Epithelial cell of proximal tubule (primary cell): Measurements from ENCODE around the gene C3orf20. TPM values are rescaled to one million over a fixed set of nuclear protein-coding genes. Genes with fewer than 3 reads are reported as not detected.

Experiments used
- DNase-seq: peaks from one replicate; pipeline ENCODE4 v3.0.0-alpha.2; 2011; ENCODE audit warnings: low read depth
- H3K4me3 ChIP-seq: 2 replicates; pipeline ENCODE4 v1.5.1; 2011; ENCODE audit warnings: low read depth, mild to moderate bottlenecking, low read length
- total RNA-seq: library from RNA; depleted of rRNA; stranded (reverse); fragments of >200 nt; gene quantifications from 2 replicates; pipeline ENCODE4 v1.2.3, GENCODE V29; 2015
- TF ChIP-seq, protein P1 (sequence below): conservative IDR thresholded peaks from 2 replicates; pipeline ENCODE4 v1.5.1; 2012; ENCODE audit warnings: low read depth, mild to moderate bottlenecking, low read length

C3orf20 gene
- total RNA-seq, 1 donor from 2014 or later = not detected

DNA sequence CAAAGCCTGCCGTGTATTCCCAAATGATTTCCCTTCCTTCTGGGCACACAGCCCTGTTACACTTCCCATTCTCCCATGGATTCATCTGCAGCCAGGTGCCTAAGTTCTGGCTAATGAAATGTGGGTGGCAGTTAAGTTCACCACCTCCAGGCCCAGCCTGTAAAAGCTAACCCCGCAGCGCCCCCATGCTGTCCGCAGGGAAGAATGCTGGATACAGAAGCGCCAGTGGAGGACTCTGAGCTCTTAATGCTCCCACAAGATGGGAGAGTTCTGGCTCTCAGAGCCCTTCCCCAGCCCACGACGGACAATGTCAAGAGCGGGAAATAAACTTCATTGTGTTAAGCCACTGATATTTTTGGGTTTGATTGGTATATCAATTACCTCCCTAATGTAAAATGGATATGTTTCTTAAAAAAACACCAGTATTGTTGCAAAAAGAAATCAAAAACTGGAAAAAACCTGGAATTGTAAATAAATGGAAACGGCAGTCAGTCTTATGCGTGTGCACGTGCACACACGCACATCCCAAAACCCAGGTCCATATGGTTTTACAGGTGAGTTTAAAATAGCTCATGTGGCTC lies 106.1 kb downstream of the C3orf20 start:
- no peak for DNase-seq
- no peak overlapping the region for H3K4me3 ChIP-seq
- TF ChIP-seq, protein P1, sequence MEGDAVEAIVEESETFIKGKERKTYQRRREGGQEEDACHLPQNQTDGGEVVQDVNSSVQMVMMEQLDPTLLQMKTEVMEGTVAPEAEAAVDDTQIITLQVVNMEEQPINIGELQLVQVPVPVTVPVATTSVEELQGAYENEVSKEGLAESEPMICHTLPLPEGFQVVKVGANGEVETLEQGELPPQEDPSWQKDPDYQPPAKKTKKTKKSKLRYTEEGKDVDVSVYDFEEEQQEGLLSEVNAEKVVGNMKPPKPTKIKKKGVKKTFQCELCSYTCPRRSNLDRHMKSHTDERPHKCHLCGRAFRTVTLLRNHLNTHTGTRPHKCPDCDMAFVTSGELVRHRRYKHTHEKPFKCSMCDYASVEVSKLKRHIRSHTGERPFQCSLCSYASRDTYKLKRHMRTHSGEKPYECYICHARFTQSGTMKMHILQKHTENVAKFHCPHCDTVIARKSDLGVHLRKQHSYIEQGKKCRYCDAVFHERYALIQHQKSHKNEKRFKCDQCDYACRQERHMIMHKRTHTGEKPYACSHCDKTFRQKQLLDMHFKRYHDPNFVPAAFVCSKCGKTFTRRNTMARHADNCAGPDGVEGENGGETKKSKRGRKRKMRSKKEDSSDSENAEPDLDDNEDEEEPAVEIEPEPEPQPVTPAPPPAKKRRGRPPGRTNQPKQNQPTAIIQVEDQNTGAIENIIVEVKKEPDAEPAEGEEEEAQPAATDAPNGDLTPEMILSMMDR = peak; percentile 93

DNA sequence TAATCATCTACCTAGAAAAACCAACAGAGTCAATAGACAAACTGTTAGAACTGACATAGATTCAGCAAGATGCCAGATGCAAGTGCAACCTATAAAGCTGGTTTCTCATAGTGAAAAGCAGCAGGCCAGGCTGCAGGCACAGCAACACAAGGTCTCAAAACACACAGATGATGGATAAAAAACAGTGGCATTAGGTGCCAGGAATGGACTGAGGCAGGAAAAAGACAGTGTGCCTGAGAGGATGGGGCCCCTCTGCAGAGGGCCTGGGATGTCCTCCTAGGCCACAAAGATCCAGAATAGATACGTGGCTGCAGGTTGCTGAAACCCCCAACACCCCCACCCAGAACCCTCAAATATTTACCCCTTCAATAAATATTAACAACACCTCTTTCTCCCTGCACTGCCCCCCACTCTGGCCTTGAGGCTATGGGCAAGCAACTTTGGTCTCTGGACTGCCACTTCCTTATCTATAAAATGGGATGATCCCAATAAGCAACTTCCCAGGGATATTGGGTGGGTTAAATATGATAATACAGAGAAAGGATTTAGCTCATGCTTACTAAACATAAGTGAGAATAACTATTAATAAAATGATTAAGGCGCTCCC lies 108.6 kb downstream of the C3orf20 start:
- H3K4me3 ChIP-seq = no peak overlapping the region
- DNase-seq = no peak
- TF ChIP-seq, protein P1 = no peak

DNA sequence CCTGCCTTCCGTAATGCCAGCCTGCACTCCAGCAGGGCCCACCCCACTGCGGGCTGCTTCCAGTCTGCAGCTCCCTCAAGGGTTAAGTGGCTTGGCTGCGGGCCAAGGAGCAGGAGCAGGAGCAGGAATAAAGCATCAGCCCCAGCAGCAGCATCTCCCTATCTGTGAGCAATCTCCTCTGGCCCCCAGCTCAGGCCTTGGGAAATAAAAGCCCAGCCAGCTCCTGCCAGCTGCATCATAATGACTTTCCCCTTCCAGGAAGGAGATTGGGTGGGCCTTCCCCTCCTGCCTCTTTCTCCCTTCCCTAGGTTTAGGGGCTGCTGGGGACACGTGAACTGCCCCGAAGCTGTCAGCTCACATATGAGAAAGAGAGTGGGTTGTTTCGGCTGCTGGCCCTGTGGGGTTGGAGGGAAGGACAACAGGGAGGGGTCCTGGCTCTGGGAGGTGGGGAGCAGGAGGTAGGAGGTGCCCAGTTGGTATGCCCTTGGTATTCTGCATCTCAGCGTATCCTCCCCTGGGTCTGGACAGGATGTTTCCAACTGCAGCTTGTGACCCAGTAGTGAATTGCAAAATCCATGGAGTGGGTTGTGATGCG lies 109.2 kb downstream of the C3orf20 start:
- no peak for DNase-seq
- TF ChIP-seq, protein P1 = no peak
- H3K4me3 ChIP-seq = no peak overlapping the region

DNA sequence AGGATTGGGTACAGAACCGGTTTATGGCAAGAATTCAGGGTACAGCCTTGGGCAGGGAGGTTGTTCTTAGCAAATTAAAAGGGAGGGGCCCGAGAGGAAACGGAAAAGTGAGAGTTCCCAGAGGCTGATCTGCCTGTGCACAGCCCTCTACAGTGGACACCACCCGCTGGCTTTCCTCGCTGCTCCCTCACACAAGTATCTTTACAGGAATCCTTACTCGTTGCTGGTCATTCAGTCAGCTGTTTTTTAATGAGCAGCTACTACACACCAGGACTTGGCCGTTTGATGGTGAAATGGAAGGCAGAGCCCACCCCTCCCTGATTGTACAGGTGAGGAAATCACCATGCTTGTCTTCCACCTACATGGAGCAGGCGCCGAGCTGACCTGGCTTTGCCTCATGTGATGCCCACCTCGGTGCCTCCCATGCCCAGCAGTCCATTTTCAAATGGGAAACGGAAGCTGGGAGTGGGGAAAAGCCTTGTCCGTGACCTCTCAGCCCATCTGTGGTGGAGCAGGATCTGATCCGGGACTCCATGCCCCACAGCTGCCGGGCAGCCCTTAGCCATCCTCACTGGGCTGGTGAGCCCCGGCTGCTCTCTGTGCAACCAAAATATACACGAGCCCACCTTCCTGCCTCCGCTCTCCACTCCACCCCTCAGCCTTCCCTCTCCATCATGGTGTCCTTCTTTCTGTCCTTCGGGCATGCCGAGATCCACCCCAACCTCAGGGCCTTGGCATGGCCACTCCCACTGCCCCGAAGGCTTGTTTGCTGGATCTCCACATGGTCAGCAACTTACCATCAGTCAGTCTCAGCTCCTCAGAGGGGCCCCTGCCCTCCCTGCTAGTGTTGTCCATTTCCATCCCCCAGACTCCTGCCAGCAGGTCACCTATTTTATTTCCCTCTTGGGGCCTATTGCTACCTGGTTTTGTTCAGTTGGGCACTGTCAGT lies 110.5 kb downstream of the C3orf20 start:
- no peak overlapping the region for H3K4me3 ChIP-seq
- TF ChIP-seq, protein P1 = no peak
- no peak for DNase-seq

DNA sequence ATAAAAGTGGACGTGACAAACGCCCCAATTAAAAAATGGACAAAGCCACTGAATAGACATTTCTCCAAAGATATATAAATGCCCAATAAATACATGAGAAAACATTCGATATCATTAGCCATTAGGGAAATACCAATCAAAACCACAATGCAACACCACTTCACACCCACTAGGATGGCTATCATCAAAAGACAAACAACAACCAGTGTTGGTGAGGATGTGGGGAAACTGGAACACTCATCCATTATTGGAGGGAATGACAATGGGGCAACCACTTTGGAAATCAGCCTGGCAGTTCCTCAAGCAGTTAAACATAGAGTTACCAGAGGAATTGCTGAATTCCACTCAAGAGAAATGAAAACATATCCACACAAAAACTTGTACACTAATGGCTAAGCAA lies 111.4 kb downstream of the C3orf20 start:
- TF ChIP-seq, protein P1 = no peak
- H3K4me3 ChIP-seq = no peak overlapping the region
- no peak for DNase-seq

DNA sequence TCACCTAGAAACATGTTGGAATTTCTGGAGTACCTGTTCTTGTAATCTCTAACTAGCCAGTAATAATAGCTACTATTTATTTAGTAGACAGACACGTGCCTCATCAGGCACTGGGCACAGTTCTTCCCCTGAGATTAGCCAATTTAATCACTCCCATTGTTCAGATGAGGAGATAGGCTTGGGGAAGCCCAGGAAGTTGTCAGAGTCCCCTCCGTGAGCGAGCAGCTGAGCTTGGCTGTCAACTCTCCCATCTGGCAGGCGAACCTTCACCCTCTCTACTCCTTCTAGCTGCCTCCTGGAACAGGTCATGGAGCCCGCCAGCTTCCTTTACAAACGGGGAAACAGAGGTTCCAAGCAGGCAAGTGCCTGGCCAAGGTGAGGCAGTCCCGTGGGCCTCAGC lies 112.7 kb downstream of the C3orf20 start:
- DNase-seq = no peak
- no peak overlapping the region for H3K4me3 ChIP-seq
- TF ChIP-seq, protein P1 = no peak
